Natural killer cell treated with Interleukin-12 subunit alpha and Interleukin-12 subunit beta and Interleukin-15 and Interleukin-18, amount 100 ng/mL, for 72 hours (primary cell): Measurements from ENCODE around the gene TPD52L2. TPM values are rescaled to one million over a fixed set of nuclear protein-coding genes. Genes with fewer than 3 reads are reported as not detected.
"Not testable (repeated sequence)": the region's sequence is repeated elsewhere in the genome, so short reads cannot be mapped to it uniquely, and the experiment has no call there.

Experiments used
- ATAC-seq, 2 donors: fragments of 150-1000 bp; cut with Tn5 transposase in 1 of 2; sonication (Bioruptor Pico), chemical (Tn5 transposase) in 1 of 2; 2 replicates each; pipeline ENCODE4 v1.10.0; 2021
- DNase-seq: peaks from one replicate; pipeline ENCODE4 v3.0.0; 2022; ENCODE audit warnings: low spot score
- H3K27ac Mint-ChIP-seq, 2 donors: 1 replicate in 1 of 2; 2 replicates in 1 of 2; pipeline ENCODE4 v1.8.0; 2022; ENCODE audit warnings: mixed read lengths in 2 of 2, mild to moderate bottlenecking in 1 of 2, moderate library complexity in 1 of 2
- H3K27me3 Mint-ChIP-seq, 2 donors: 1 replicate in 1 of 2; 2 replicates in 1 of 2; pipeline ENCODE4 v1.8.0; 2022; ENCODE audit warnings: mixed read lengths in 2 of 2
- H3K36me3 Mint-ChIP-seq: one replicate; pipeline ENCODE4 v1.8.0; 2022; ENCODE audit warnings: mixed read lengths
- H3K4me1 Mint-ChIP-seq, 2 donors: 1 replicate in 1 of 2; 2 replicates in 1 of 2; pipeline ENCODE4 v1.8.0; 2022; ENCODE audit warnings: low read depth in 2 of 2, mixed read lengths in 2 of 2, mild to moderate bottlenecking in 1 of 2
- H3K4me3 Mint-ChIP-seq: one replicate; pipeline ENCODE4 v1.8.0; 2022; ENCODE audit warnings: mixed read lengths
- H3K9me3 Mint-ChIP-seq: 2 replicates; pipeline ENCODE4 v1.8.0; 2022; ENCODE audit warnings: mixed read lengths
- total RNA-seq, 2 donors: library from RNA; stranded (reverse); gene quantifications; one replicate each; pipeline ENCODE4 v1.2.3, GENCODE V29; 2022

Gene TPD52L2
- total RNA-seq, 2 donors from 2014 or later = 48.8 to 60.0 TPM

DNA sequence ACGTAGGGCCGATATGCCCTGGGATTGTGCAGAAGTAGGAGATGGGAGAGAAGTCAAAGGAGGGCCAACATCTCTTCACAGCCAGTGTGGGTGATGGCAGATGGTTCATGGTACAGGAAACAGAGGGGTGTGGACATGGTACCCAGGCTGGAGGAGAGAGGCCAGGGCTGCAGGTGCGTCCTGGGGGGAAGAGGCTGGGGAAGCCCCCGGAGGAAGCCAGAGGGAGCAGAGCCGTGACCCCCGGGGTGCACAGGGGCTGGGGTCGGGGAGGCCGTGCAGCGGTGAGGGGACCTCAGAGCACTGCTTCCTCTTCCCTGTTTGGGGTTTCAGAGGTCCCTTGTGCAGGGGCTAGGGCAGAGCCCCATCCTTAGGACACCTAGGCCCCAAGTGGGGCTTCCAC lies 22.8 kb upstream of the TPD52L2 start:
- no peak for DNase-seq
- no peaks in the 10 kb centered on the region for H3K9me3 Mint-ChIP-seq
- no peaks in the 10 kb centered on the region for H3K36me3 Mint-ChIP-seq
- no peak for ATAC-seq
- no peaks in the 10 kb centered on the region for H3K4me1 Mint-ChIP-seq
- no peak overlapping the region for H3K27ac Mint-ChIP-seq
- no peak overlapping the region for H3K4me3 Mint-ChIP-seq
- H3K27me3 Mint-ChIP-seq = peaks cover 8 to 12% of the 10 kb centered on the region in 2 donors

DNA sequence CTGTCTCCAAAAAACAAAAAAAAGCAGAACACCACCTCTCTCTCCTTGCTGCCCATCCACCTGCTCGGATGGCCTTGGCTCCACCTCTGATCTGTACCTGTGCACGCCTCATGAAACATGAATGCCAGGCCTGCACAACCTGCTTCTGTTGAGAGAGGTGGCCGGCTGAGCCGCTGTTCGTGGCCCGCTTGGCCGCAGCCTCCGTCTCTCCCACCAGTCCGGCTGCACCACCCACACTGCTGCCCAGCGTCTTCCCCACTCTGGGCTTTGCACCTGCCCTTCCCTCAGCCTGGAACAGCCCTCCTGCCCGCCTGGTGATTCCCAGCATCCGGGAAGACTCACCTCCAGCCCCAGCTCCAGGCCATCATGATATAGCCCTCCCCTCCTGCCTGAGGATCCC lies 21.8 kb upstream of the TPD52L2 start:
- H3K4me1 Mint-ChIP-seq = no peaks in the 10 kb centered on the region
- DNase-seq (no peak), ATAC-seq (no peak)
- H3K4me3 Mint-ChIP-seq = no peak overlapping the region
- no peak overlapping the region for H3K27ac Mint-ChIP-seq
- H3K9me3 Mint-ChIP-seq = no peaks in the 10 kb centered on the region
- no peaks in the 10 kb centered on the region for H3K36me3 Mint-ChIP-seq
- H3K27me3 Mint-ChIP-seq = peaks cover 8 to 12% of the 10 kb centered on the region in 2 donors

DNA sequence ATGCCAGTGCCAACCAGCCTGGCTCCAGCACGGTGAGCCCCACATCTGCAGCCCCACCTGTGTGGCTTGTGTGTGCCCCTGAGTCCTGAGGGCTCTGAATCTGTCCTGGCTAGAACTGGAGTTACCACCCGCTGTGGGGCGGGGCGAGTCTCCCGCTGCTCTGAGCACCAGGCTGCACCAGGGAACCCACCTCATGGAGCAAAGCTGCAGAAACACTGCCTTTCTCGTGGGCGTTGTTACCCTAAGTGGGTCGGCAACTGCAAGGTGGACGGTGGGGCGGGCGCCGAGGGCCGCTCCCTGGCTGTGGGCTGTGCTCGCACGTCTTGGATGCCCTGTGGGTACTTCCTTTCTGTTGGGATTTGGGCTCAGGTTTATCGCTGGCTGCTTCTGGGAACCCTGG lies 21.3 kb upstream of the TPD52L2 start:
- no peak overlapping the region for H3K27ac Mint-ChIP-seq
- no peaks in the 10 kb centered on the region for H3K4me1 Mint-ChIP-seq
- H3K9me3 Mint-ChIP-seq = no peaks in the 10 kb centered on the region
- H3K4me3 Mint-ChIP-seq = no peak overlapping the region
- H3K36me3 Mint-ChIP-seq = no peaks in the 10 kb centered on the region
- DNase-seq (no peak), ATAC-seq (no peak)
- peaks cover 8 to 12% of the 10 kb centered on the region in 2 donors for H3K27me3 Mint-ChIP-seq

DNA sequence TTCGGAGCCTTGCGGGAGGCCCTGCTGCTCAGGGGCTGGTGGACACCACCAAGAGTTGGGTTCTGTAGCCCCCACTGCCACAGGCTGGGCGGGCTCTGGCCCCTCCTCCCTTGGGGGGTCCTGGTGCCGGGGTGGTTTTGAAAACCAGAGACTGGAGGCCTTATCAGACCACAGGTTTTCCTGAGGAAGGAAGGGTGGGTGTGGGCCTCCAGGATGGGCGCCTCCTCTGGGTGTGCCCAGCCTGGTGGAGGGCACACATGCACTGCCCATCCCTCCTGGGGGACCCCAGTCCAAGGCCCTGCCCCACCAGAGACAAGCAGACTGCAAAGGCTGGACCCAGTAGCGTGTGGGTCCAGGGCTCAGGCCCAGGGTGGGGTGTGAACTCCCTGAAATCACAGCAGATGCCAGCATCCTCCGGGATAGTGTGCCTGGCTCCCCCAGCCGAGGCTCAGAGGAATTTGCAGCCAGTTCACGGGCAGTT lies 20.5 kb upstream of the TPD52L2 start:
- DNase-seq = no peak
- peaks cover 8 to 12% of the 10 kb centered on the region in 2 donors for H3K27me3 Mint-ChIP-seq
- no peak overlapping the region for H3K27ac Mint-ChIP-seq
- no peak for ATAC-seq
- H3K9me3 Mint-ChIP-seq = no peaks in the 10 kb centered on the region
- H3K4me1 Mint-ChIP-seq = no peaks in the 10 kb centered on the region
- no peaks in the 10 kb centered on the region for H3K36me3 Mint-ChIP-seq
- no peak overlapping the region for H3K4me3 Mint-ChIP-seq

DNA sequence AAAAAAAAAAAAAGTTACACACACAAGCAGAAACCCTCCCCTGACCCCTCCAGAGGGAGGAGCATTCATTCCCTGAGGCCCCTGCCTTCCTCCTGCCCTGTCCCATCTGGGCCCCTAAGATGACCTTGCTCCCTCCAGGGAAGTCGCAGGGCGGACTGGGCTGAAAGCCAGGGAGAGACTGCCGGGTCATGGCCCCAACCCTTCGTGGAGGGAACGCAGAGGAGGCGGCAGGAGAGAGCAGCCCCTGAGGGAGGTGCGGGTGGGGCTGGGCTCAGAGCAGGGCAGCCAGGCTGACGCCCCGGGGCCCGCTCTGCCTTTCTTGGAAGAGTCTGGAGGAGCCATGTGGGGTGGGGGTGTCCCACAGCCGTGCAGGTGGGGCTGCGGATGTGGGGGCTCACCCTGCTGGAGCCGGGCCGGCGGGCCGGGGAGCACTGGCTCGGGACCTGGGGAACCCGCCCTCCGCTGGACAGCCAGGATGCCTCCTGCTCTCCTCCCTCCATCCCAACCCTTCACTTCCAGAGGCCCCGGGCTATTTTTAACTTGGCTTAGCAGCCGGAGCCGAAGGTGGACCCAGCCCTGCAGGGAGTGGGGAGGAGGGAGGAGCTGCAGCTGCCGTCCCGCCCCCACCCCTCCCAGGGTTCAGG lies 18.8 kb upstream of the TPD52L2 start:
- H3K27me3 Mint-ChIP-seq = peaks cover 15 to 19% of the 10 kb centered on the region in 2 donors
- no peaks in the 10 kb centered on the region for H3K36me3 Mint-ChIP-seq

DNA sequence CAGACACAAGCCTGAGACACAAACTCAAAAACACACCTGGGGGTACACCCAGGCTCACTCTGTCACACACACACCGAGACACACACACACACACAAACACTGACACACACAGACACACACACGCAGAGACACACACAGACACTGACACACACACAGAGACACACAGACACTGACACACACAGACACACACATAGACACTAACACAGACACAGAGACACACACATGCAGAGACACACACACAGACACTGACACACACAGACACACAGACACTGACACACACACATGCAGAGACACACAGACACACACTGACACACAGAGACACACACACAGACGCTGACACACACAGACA lies 18.2 kb upstream of the TPD52L2 start:
- Mint-ChIP-seq H3K4me1 (peaks cover 7 to 11% of the 10 kb centered on the region in 2 donors), H3K4me3 (no peak overlapping the region), H3K9me3 (no peaks in the 10 kb centered on the region), H3K27ac (no peak overlapping the region), H3K36me3 (no peaks in the 10 kb centered on the region), H3K27me3 (peaks cover 16 to 20% of the 10 kb centered on the region in 2 donors)
- no peak for DNase-seq
- no peak for ATAC-seq

More for the DNA sequence above, 18.8 kb upstream of the TPD52L2 start:
- H3K4me3 Mint-ChIP-seq = no peak overlapping the region
- H3K27ac Mint-ChIP-seq = no peak overlapping the region
- no peaks in the 10 kb centered on the region for H3K9me3 Mint-ChIP-seq
- no peak for ATAC-seq
- peaks cover 4 to 8% of the 10 kb centered on the region in 2 donors for H3K4me1 Mint-ChIP-seq
- DNase-seq = no peak

DNA sequence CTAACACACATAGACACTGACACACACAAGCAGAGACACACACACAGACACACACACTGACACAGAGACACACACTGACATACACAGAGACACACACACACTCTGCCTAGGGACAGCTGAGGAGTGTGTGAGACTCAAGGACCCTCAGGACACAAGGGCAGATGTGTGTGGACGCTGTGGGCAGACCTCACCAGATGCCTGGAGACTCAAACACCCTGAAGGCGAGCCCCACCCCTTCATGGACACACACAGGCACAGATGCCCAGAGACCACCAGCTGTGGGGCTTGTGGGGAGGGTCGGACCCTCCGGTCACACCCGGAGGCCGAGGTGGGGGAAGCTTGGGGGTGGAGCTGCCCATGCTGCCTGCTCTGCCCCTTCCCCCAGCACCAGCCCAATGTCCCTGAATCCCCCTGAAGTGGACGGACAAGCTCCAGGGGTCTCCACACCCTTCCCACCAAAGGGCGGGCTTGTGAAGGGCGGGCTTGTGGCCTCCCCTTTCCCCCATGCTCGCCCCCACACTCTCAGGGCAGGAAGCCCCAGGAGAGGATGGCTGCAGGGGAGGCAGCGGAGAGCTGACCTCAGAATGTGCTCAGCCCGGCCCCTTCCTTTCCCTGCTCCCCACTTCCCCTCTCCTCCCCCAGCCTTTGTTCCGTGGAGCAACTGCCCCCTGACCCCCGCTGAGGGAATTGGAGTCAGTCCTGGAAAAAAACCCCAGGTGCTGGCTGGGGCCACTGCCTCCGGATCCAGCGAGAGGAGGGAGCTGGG lies 17.6 kb upstream of the TPD52L2 start:
- peaks cover 10 to 20% of the 10 kb centered on the region in 2 donors for H3K27me3 Mint-ChIP-seq

DNA sequence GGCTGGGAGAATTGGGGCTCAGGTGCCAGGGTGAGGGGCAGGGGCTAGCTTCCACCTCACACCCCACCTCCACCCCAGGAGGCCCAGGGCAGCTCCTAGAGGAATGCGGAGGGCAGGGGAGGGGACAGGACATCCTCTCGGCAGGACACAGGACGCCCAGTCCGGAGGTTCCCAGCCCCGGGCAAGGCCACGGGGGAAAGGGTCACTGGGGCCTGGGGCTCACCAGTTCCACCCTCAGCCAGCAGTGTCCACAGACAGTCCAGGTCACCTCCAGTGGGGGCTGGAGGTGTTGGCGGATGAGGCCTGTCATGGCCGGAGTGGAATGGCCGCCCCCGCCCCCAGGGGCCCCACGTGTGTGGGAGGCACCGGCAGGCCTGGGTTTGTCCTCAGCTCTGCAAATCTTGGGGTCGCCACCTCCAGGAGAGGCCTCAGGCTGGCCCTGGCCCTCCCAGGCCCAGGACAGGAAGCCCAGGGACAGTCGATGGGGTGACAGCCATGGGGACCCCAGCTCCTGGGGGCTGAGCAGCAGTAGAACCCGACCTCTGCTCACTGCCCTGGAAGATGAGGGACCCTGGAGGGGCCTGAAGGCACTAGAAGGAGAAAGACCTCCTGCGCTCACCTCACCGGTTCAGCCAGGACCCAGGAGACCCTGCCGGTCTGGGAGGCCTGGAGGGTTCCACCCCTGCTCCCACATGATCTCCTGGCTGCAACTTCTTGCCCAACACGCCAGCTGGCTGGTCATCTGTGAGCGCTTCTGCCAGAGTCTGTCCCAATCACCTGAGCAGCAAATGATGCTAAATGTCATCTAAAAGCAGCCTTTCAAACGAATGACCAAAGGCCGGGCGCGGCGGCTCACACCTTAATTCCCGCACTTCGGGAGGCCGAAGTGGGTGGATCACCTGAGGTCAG lies 16.8 kb upstream of the TPD52L2 start:
- H3K36me3 Mint-ChIP-seq = no peaks in the 10 kb centered on the region
- peaks cover 10 to 11% of the 10 kb centered on the region in 2 donors for H3K4me1 Mint-ChIP-seq
- DNase-seq (no peak), ATAC-seq (peak in 1 of 2 donors; percentile 41)
- no peak overlapping the region for H3K4me3 Mint-ChIP-seq
- no peaks in the 10 kb centered on the region for H3K9me3 Mint-ChIP-seq
- no peak overlapping the region for H3K27ac Mint-ChIP-seq
- H3K27me3 Mint-ChIP-seq = peaks cover 10 to 19% of the 10 kb centered on the region in 2 donors

More for the DNA sequence above, 17.6 kb upstream of the TPD52L2 start:
- no peak overlapping the region for H3K27ac Mint-ChIP-seq
- DNase-seq (no peak), ATAC-seq (no peak)
- no peak overlapping the region for H3K4me3 Mint-ChIP-seq
- H3K36me3 Mint-ChIP-seq = no peaks in the 10 kb centered on the region
- no peaks in the 10 kb centered on the region for H3K9me3 Mint-ChIP-seq
- peaks cover 10 to 11% of the 10 kb centered on the region in 2 donors for H3K4me1 Mint-ChIP-seq

DNA sequence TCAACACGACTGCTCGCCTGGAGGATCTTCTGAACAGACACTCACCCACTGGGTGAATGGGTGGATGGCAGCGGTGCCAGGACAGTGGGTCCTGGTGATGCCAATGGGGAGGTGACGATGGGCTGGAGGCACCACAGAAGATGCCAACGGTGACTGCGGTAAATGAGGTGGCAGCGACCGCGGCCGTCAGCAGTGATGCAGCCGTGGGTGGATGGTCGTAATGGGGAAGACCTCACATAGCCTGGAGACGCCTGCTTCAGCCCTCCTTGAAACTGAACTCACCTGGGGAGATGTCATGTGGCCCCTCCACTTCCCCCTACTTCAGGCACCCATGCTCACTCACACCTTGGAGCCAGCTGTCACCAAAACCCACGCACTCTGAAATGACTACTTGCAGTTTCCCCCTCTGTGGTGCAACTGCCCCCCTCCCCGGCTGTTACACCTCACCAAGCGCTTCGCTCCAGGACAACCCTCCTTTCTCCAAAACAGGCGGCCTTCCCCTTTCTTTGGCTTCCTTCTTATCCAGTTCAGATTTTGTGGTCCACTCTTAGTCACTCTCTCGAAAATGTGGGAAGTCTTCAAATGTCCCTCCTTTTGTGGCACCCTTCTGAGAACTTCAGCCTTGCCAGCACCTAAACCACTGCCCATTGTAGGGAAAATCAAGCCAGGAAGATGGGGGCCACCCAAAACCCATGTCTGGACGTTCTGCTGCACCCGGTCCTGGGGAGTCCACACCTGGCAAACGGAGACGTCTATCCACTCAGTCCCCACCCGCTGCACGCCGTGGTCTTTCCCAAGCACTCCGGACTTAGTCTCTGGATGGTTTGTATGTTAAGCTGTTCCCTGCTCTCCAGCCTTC lies 14.2 kb upstream of the TPD52L2 start:
- H3K27ac Mint-ChIP-seq = no peak overlapping the region
- H3K27me3 Mint-ChIP-seq = peaks cover 10 to 14% of the 10 kb centered on the region in 2 donors
- no peak overlapping the region for H3K4me3 Mint-ChIP-seq
- H3K36me3 Mint-ChIP-seq = no peaks in the 10 kb centered on the region
- peaks cover 10 to 11% of the 10 kb centered on the region in 2 donors for H3K4me1 Mint-ChIP-seq
- no peak for DNase-seq
- peak; percentile 43 to 47 for ATAC-seq
- no peaks in the 10 kb centered on the region for H3K9me3 Mint-ChIP-seq

DNA sequence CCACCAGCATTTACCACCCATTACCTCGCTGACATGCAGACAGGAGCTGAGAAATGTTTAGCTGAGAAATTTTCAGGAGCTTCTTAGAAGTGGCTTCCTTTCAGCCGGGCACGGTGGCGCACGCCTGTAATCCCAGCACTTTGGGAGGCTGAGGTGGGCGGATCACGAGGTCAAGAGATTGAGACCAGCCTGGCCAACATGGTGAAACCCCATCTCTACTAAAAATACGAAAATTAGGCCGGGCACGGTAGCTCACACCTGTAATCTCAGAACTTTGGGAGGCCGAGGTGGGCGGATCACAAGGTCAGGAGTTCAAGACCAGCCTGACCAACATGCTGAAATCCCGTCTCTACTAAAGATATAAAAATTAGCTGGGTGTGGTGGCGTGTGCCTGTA lies 13.5 kb upstream of the TPD52L2 start:
- Mint-ChIP-seq H3K4me1 (peaks cover 10 to 11% of the 10 kb centered on the region in 2 donors), H3K27me3 (peaks cover 10 to 14% of the 10 kb centered on the region in 2 donors)
- not testable (repeated sequence) for H3K4me3 Mint-ChIP-seq, H3K9me3 Mint-ChIP-seq, ATAC-seq, H3K27ac Mint-ChIP-seq, H3K36me3 Mint-ChIP-seq, DNase-seq

DNA sequence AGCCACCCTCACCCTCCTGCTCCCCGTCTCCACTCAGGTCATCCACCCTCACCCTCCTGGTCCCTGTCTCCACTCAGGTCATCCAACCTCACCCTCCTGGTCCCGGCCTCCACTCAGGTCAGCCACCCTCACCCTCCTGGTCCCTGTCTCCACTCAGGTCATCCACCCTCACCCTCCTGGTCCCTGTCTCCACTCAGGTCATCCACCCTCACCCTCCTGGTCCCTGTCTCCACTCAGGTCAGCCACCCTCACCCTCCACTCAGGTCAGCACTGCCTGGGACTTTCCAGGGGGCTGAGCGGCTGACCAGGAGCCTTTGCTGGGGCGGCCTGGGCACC lies 11.4 kb upstream of the TPD52L2 start:
- not testable (repeated sequence) for DNase-seq, H3K9me3 Mint-ChIP-seq, H3K27ac Mint-ChIP-seq, H3K4me3 Mint-ChIP-seq, H3K36me3 Mint-ChIP-seq, ATAC-seq
- Mint-ChIP-seq H3K27me3 (peaks cover 10 to 14% of the 10 kb centered on the region in 2 donors), H3K4me1 (peaks cover 18 to 19% of the 10 kb centered on the region in 2 donors)

DNA sequence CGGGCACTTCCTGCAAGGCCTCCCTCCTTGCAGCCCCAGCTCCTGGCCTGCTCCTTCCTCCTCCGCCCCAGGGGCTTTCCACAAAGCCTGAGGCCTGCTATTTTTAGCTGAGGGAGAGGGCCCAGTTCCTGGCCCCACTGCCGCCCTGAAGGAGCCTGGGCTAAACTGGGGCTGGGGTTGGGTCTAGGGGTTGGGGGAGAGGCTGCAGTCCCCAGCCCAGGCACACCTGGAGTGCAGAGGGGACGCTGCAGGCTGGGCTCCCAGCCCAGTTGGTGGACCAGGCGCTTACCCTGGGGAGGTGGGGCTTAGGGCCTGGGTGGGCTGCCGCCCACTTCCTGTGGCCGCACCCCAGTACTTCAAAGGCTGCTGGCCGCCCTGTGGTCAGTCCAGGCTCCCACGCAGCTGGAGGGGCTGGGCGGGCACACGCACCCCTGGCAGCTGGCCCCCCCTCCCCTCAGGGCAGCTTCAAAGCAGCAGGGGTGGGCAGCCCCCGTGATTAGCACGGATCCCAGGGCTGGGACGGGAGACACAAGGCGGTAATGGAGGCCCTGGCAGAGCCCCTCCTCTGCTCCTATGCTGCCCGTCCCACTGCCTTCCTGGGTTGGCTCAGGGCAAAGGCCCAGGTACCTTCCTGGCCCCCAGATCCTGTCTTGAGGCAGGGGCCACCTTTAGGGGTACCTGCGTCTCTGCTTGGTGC lies 10.9 kb upstream of the TPD52L2 start:
- H3K36me3 Mint-ChIP-seq = no peaks in the 10 kb centered on the region
- H3K4me1 Mint-ChIP-seq = peaks cover 21 to 23% of the 10 kb centered on the region in 2 donors
- no peak overlapping the region for H3K4me3 Mint-ChIP-seq
- ATAC-seq = peak; percentile 39 to 60
- peaks cover 10 to 14% of the 10 kb centered on the region in 2 donors for H3K27me3 Mint-ChIP-seq
- DNase-seq = no peak
- H3K27ac Mint-ChIP-seq = no peak overlapping the region
- H3K9me3 Mint-ChIP-seq = no peaks in the 10 kb centered on the region
